B cell (primary cell): ENCODE results near the gene TAS2R13. TPM values are rescaled to one million over a fixed set of nuclear protein-coding genes. Genes with fewer than 3 reads are reported as not detected.

Experiments
- ATAC-seq: fragments of 200-7000 bp; cut with Tn5 transposase; one replicate; pipeline ENCODE4 v1.10.0; 2021; ENCODE audit warnings: low read depth, mild to moderate bottlenecking, moderate number of reproducible peaks, moderate library complexity
- CTCF ChIA-PET: fragments of 350-600 bp; sonication (Branson Sonifier 250); formaldehyde crosslinking; loops from one replicate; lab custom pipeline; 2021; ENCODE audit warnings: antibody characterized with exemption, inconsistent platforms; lab: Charles Lee
- POLR2A ChIA-PET: fragments of 350-600 bp; sonication (Branson Sonifier 250); formaldehyde crosslinking; loops from one replicate; lab custom pipeline; 2021; ENCODE audit warnings: antibody characterized with exemption; lab: Charles Lee
- DNase-seq: peaks from one replicate; pipeline ENCODE4 v3.0.0; 2013
- H2AFZ ChIP-seq: 2 replicates; pipeline ENCODE4 v1.6.1; 2012; ENCODE audit warnings: mild to moderate bottlenecking, low read depth, low read length; ENCODE audit not compliant: insufficient read depth, poor library complexity, severe bottlenecking
- H3K27ac ChIP-seq, 2 donors: 1 replicate in 1 of 2; 2 replicates in 1 of 2; pipeline ENCODE4 v1.5.1; 2012 to 2013; ENCODE audit warnings: low read length in 2 of 2, mild to moderate bottlenecking in 2 of 2, moderate library complexity in 1 of 2
- H3K27me3 ChIP-seq, 4 experiments: fragments of 200-600 bp in 1 of 4; sonication (generic) in 1 of 4; replicated peaks in 1 of 4; 1 replicate in 2 of 4; 2 replicates in 2 of 4; pipeline versions ENCODE4 v1.6.1 to v1.7.0; 2013 to 2016; ENCODE audit warnings: low read length in 3 of 4, mild to moderate bottlenecking in 2 of 4, mixed read lengths in 1 of 4, moderate library complexity in 1 of 4; ENCODE audit not compliant: insufficient read depth in 4 of 4, control insufficient read depth in 3 of 4; ENCODE audit errors: control extremely low read depth in 1 of 4
- H3K36me3 ChIP-seq, 2 experiments: replicated peaks in 1 of 2; 1 replicate in 1 of 2; 2 replicates in 1 of 2; pipeline versions ENCODE4 v1.6.1 to v1.7.1; 2013; ENCODE audit warnings: low read length in 1 of 2; ENCODE audit not compliant: insufficient read depth in 2 of 2, control insufficient read depth in 1 of 2; ENCODE audit errors: control extremely low read depth in 1 of 2, extremely low read depth in 1 of 2
- H3K4me1 ChIP-seq, 2 donors: fragments of 200-600 bp in 1 of 2; sonication (generic) in 1 of 2; 1 replicate in 1 of 2; 2 replicates in 1 of 2; pipeline versions ENCODE4 v1.5.1 to v1.6.1; 2013 to 2017; ENCODE audit warnings: low read length in 2 of 2; ENCODE audit not compliant: control insufficient read depth in 2 of 2, insufficient read depth in 2 of 2
- H3K4me2 ChIP-seq: replicated peaks from 2 replicates; pipeline ENCODE3; 2012; ENCODE audit warnings: mild to moderate bottlenecking, low read depth, low read length; ENCODE audit not compliant: poor library complexity, severe bottlenecking
- H3K4me3 ChIP-seq, 5 experiments: fragments of 200-600 bp in 1 of 5; sonication (generic) in 1 of 5; 1 replicate in 3 of 5; 2 replicates in 2 of 5; pipeline versions ENCODE4 v1.5.1 to v1.7.0; 2011 to 2016; ENCODE audit warnings: low read length in 4 of 5, mild to moderate bottlenecking in 4 of 5, low read depth in 2 of 5, control low read depth in 1 of 5, moderate library complexity in 1 of 5; ENCODE audit not compliant: insufficient read depth in 1 of 5; ENCODE audit errors: control extremely low read depth in 1 of 5, extremely low read depth in 1 of 5
- H3K79me2 ChIP-seq: fragments of 200-600 bp; sonication (generic); one replicate; pipeline ENCODE4 v1.6.0; 2016; ENCODE audit warnings: low read length; ENCODE audit not compliant: control insufficient read depth, insufficient read depth
- H3K9ac ChIP-seq: fragments of 200-600 bp; sonication (generic); 2 replicates; pipeline ENCODE4 v1.6.1; 2017; ENCODE audit warnings: mild to moderate bottlenecking, low read length, moderate library complexity
- H3K9me3 ChIP-seq, 3 donors: one replicate each; pipeline versions ENCODE4 v1.6.1 to v1.7.1; 2013; ENCODE audit warnings: low read length in 2 of 3; ENCODE audit not compliant: control insufficient read depth in 2 of 3, insufficient read depth in 1 of 3; ENCODE audit errors: control extremely low read depth in 1 of 3
- H4K20me1 ChIP-seq: 2 replicates; pipeline ENCODE4 v1.6.0; 2012; ENCODE audit warnings: mild to moderate bottlenecking, low read length; ENCODE audit not compliant: insufficient read depth, control insufficient read depth, poor library complexity, severe bottlenecking
- H3K27ac Mint-ChIP-seq: one replicate; pipeline ENCODE4 v1.8.0; 2021; ENCODE audit warnings: mixed read lengths
- H3K27me3 Mint-ChIP-seq: one replicate; pipeline ENCODE4 v1.8.0; 2021; ENCODE audit warnings: mixed read lengths
- H3K4me1 Mint-ChIP-seq: one replicate; pipeline ENCODE4 v1.8.0; 2021; ENCODE audit warnings: mixed read lengths
- H3K4me3 Mint-ChIP-seq: one replicate; pipeline ENCODE4 v1.8.0; 2021; ENCODE audit warnings: mixed read lengths
- H3K9me3 Mint-ChIP-seq: one replicate; pipeline ENCODE4 v1.8.0; 2022; ENCODE audit warnings: mixed read lengths; ENCODE audit not compliant: insufficient read depth
- CTCF ChIP-seq: fragments of 200-600 bp; IDR thresholded peaks from one replicate; pipeline ENCODE4 v1.8.0; 2022; ENCODE audit warnings: antibody characterized with exemption, mild to moderate bottlenecking
- EZH2 ChIP-seq: IDR thresholded peaks from 2 replicates; pipeline ENCODE4 v1.6.1; 2012; ENCODE audit warnings: borderline replicate concordance, low read depth, mild to moderate bottlenecking, moderate library complexity, low read length; ENCODE audit not compliant: insufficient read depth, poor library complexity, severe bottlenecking
- WGBS: methylation state at CpG from one replicate; pipeline ENCODE4 v1.1.5; 2013; ENCODE audit warnings: missing lambda C conversion rate; ENCODE audit not compliant: insufficient coverage; 5-methylcytosine and 5-hydroxymethylcytosine counted together
- intact Hi-C: fragments of 100-400 bp; cut with micrococcal nuclease; formaldehyde crosslinking; loops from one replicate; pipeline ENCODE4 v1.10.0; 2022
- polyA plus RNA-seq: library from polyadenylated mRNA; depleted of rRNA; stranded (reverse); fragments of >200 nt; gene quantifications from 2 replicates; pipeline ENCODE4 v1.2.3, GENCODE V29; 2012
- total RNA-seq, 2 donors: library from RNA; stranded (reverse); fragments of 120-200 nt in 1 of 2; gene quantifications; 1 replicate in 1 of 2; 2 replicates in 1 of 2; pipeline versions ENCODE4 v1.2.3 to v1.2.4, GENCODE V29; 2013 to 2022

Gene TAS2R13
- total and polyA plus RNA-seq, 2 donors (not counting 1 experiment from before 2014, with no cell fraction given) = 0.06 to 0.96 TPM

- ChIA-PET POLR2A (no interaction called here), CTCF (no interaction called here)
- H3K4me3 ChIP-seq = no peak within 1 kb of the TSS
- TF ChIP-seq CTCF (no peak), EZH2 (no peak)
- H4K20me1 ChIP-seq = no peaks in the 10 kb centered on the region
- Mint-ChIP-seq H3K4me1 (no peaks in the 10 kb centered on the region), H3K27me3 (no peaks in the 10 kb centered on the region), H3K4me3 (no peak within 1 kb of the TSS), H3K27ac (no peak within 1 kb of the TSS), H3K9me3 (no peaks in the 10 kb centered on the region)
- H3K9me3 ChIP-seq = peaks cover 0 to 1% (median 0%) of the 10 kb centered on the region in 3 donors
- no peak within 1 kb of the TSS for H3K27ac ChIP-seq
- H2AFZ ChIP-seq = no peak within 1 kb of the TSS
- no peaks in the 10 kb centered on the region for H3K36me3 ChIP-seq
- no peaks in the 10 kb centered on the region for H3K79me2 ChIP-seq
- no peak within 1 kb of the TSS for H3K4me2 ChIP-seq
- H3K9ac ChIP-seq = no peak within 1 kb of the TSS
- 94% methylated on average over 4 of the region's 5 CpGs for WGBS
- no peaks in the 10 kb centered on the region for H3K27me3 ChIP-seq
- intact Hi-C loops = no loop called here
- no peaks in the 10 kb centered on the region for H3K4me1 ChIP-seq
- DNase-seq (no peak), ATAC-seq (no peak)
Observed at GRCh38 chr12:10928746-10929286, 19.5 kb upstream of the TAS2R13 start, which contains the start of gene PRH2. Gene PRH2, plus strand, starts transcription at chr12:10929236. Its CDS starts 38 bp downstream, at chr12:10929274.

- Histone ChIP-seq H3K27ac (no peak overlapping the region), H2AFZ (no peak overlapping the region), H3K4me3 (no peak overlapping the region), H3K9me3 (peaks cover 0 to 1% (median 0%) of the 10 kb centered on the region in 3 donors), H4K20me1 (no peaks in the 10 kb centered on the region), H3K4me1 (no peaks in the 10 kb centered on the region), H3K36me3 (no peaks in the 10 kb centered on the region), H3K9ac (no peak overlapping the region), H3K27me3 (no peaks in the 10 kb centered on the region), H3K79me2 (no peaks in the 10 kb centered on the region), H3K4me2 (no peak overlapping the region)
- H3K27me3 Mint-ChIP-seq = no peaks in the 10 kb centered on the region
- no peaks in the 10 kb centered on the region for H3K4me1 Mint-ChIP-seq
- DNase-seq (no peak), ATAC-seq (no peak)
- H3K4me3 Mint-ChIP-seq = no peak overlapping the region
- CTCF ChIA-PET = no interaction called here
- WGBS = 100% methylated on average over 3 of the region's 5 CpGs
- no peak for TF ChIP-seq EZH2
- no peak for TF ChIP-seq CTCF
- H3K9me3 Mint-ChIP-seq = no peaks in the 10 kb centered on the region
- POLR2A ChIA-PET = no interaction called here
- H3K27ac Mint-ChIP-seq = no peak overlapping the region
- intact Hi-C loops = no loop called here
Observed at GRCh38 chr12:10926269-10926668, 16.9 kb upstream of the TAS2R13 start.
